Bronchial epithelial cell (primary cell): ENCODE data around the gene DROSHA. TPM values are rescaled to one million over a fixed set of nuclear protein-coding genes. Genes with fewer than 3 reads are reported as not detected.
A peak's percentile ranks its signal among the peaks of the same experiment; 100 is the strongest.

Experiments used
- DNase-seq: peaks from one replicate; pipeline ENCODE4 v3.0.0-alpha.2; 2010; ENCODE audit warnings: low read depth
- FAIRE-seq: peaks from 2 replicates; lab custom pipeline; 2011; peaks lifted over from hg19 to GRCh38; lab: Jason Lieb, UNC
- H3K27me3 ChIP-seq: 2 replicates; pipeline ENCODE4 v1.5.1; 2011; ENCODE audit warnings: low read length; ENCODE audit not compliant: control insufficient read depth, insufficient read depth
- H3K36me3 ChIP-seq: 2 replicates; pipeline ENCODE4 v1.5.1; 2011; ENCODE audit warnings: low read length; ENCODE audit not compliant: control insufficient read depth, insufficient read depth
- H3K4me3 ChIP-seq: 2 replicates; pipeline ENCODE4 v1.5.1; 2011; ENCODE audit warnings: mild to moderate bottlenecking, low read depth, low read length, control low read depth
- total RNA-seq: library from RNA; depleted of rRNA; stranded (reverse); fragments of >200 nt; gene quantifications from 2 replicates; pipeline ENCODE4 v1.2.1, GENCODE V29; 2014
- TF ChIP-seq, protein P1 (sequence below): IDR thresholded peaks from 2 replicates; pipeline ENCODE4 v1.5.1; 2011; ENCODE audit warnings: mild to moderate bottlenecking, moderate library complexity, low read length, control low read depth, inconsistent platforms; ENCODE audit not compliant: insufficient read depth, severe bottlenecking

Gene DROSHA
- total RNA-seq, 1 donor from 2014 or later: 30.8 TPM

DNA sequence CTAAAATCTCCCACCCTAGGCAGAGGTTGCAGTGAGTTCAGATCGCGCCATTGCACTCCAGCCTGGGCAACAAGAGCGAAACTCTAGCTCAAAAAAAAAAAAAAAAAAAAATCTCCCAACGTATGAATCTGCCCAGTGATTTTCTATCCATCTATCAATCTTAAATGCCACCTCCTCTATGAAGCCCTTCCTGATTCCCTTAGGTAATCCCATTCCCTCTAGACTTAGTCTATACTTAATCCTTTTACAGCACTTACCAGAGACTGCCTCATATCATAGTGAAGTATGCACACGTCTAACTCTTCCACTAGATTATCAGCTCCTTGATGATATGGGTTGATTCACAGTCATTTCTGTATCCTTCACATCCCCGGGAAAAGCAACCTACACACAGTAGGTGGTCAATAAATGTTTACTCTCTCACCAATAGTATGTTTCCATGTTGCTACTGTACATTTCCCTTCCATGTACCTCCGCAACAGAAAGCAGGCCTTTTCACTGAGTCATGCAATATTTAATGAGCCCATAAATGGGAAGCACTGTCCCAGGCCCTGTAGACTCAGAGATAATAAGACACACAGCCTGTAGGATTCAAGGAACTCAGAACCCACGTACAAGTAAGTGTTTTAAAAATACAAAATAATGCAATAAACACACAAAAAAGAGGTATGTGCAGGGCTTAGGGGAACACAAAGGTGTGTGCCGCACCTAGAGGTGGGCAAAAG, 1.2 kb downstream of the DROSHA start:
- H3K27me3 ChIP-seq: no peaks in the 10 kb centered on the region
- H3K36me3 ChIP-seq: peaks cover 22% of the 10 kb centered on the region
- FAIRE-seq: no peak
- TF ChIP-seq, protein P1, sequence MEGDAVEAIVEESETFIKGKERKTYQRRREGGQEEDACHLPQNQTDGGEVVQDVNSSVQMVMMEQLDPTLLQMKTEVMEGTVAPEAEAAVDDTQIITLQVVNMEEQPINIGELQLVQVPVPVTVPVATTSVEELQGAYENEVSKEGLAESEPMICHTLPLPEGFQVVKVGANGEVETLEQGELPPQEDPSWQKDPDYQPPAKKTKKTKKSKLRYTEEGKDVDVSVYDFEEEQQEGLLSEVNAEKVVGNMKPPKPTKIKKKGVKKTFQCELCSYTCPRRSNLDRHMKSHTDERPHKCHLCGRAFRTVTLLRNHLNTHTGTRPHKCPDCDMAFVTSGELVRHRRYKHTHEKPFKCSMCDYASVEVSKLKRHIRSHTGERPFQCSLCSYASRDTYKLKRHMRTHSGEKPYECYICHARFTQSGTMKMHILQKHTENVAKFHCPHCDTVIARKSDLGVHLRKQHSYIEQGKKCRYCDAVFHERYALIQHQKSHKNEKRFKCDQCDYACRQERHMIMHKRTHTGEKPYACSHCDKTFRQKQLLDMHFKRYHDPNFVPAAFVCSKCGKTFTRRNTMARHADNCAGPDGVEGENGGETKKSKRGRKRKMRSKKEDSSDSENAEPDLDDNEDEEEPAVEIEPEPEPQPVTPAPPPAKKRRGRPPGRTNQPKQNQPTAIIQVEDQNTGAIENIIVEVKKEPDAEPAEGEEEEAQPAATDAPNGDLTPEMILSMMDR: no peak
- H3K4me3 ChIP-seq: peak overlapping the region; percentile 75
- DNase-seq: peak; percentile 7

DNA sequence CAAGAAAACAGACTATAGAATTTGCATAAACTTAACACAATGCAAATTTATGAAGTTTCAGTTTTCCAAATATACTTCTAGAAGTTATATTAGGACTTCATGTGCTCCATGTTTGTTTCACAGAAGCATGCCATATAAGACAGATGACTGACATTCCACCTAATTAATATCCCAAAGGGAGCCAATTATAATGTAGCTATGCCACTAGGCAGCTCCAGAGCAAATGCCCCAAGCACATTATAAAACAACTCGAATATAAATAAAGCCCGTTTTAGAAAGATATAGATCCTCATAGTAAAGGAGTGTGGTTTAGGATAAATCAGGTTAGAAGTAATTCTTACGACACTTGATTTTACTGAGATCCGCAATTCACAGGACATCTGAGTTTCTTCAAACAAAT, 8.9 kb downstream of the DROSHA start:
- Histone ChIP-seq H3K4me3 (no peak overlapping the region), H3K36me3 (peaks cover 17% of the 10 kb centered on the region), H3K27me3 (no peaks in the 10 kb centered on the region)
- FAIRE-seq: no peak
- DNase-seq: no peak
- TF ChIP-seq, protein P1: no peak

DNA sequence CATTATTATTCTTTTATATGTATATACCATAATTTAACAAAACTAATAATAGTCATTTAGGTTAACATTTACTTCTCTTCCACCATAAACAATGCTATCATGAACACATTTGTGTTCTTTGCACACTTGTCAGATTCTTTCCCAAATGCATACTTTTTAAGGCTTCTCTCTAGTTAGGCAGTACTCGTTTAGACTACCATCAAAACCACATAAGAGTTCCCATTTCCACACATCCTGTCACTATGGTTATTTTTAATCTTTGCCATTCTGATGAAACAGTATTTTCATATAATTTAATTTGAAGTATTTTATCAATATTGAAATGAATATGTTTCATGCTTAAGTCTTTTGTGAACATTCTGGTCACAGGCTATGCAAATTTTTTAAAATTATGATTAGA, 15.1 kb downstream of the DROSHA start:
- FAIRE-seq: no peak
- DNase-seq: no peak
- H3K4me3 ChIP-seq: no peak overlapping the region
- TF ChIP-seq, protein P1: no peak
- H3K36me3 ChIP-seq: peaks cover 10% of the 10 kb centered on the region
- no peaks in the 10 kb centered on the region for H3K27me3 ChIP-seq

DNA sequence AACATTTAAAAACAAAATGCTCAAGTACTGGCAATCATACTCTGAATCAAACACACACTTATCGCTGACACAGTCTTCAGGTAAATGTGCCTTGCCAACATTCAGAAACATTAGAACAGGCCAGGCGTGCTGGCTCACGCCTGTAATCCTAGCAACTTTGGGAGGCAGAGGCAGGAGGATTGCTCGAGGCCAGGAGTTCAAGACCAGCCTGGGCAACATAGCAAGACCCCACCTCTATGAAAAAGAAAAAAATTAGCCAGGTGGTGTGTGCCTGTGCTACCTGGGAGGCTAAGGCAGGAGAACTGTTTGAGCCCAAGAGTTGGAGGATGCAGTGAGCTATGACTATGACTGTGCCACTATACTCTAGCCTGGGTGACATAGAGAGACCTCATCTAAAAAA, 20.6 kb downstream of the DROSHA start:
- peaks cover 17% of the 10 kb centered on the region for H3K36me3 ChIP-seq
- H3K4me3 ChIP-seq: no peak overlapping the region
- H3K27me3 ChIP-seq: no peaks in the 10 kb centered on the region
- FAIRE-seq (no peak), DNase-seq (no peak)
- TF ChIP-seq, protein P1: no peak

DNA sequence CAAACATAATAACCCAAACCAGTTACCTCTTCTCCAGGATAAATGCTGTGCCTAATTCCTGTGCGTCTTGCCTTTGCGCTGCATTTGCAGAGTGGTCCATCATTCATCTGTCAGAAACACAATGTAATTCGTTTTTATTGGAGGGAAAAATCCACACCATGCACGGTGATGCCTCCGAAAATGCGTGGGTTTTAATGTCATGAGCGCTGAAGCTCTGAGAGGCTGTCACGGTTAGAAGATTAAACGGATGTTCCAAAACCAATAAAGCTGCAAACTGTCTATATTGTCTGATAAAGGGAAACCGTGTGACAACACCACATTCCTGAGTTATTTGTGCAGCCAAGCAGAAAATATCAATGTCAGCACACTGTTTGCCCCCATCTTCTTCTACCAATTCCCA, 27.4 kb downstream of the DROSHA start:
- H3K4me3 ChIP-seq: no peak overlapping the region
- FAIRE-seq: no peak
- TF ChIP-seq, protein P1: no peak

DNA sequence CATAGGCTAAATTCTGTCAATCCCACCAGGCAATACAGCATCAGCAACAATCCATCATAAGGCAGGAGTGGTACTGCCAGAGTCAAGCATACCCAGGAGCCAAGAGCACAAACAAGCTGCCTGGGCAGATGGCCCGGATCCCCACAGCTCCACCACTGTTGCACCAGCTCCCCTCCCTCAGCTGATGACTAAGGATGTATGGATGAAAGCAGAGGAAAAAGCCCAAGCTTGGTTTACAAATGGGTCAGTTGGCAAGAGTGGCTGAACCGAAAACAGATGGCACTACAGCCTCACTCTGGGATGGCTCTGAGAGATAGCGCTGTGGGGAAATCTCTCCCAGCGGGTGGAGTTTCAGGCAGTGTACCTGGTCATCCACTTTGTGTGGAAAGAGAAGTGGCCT, 29.4 kb downstream of the DROSHA start:
- Histone ChIP-seq H3K36me3 (peaks cover 11% of the 10 kb centered on the region), H3K27me3 (no peaks in the 10 kb centered on the region), H3K4me3 (no peak overlapping the region)
- DNase-seq: no peak
- peak; percentile 23 for FAIRE-seq
- TF ChIP-seq, protein P1: no peak

More for the DNA sequence above, 27.4 kb downstream of the DROSHA start:
- Histone ChIP-seq H3K36me3 (peaks cover 12% of the 10 kb centered on the region), H3K27me3 (no peaks in the 10 kb centered on the region)
- no peak for DNase-seq
